GM23338 (cell line): ENCODE data around the gene CLHC1. TPM values are rescaled to one million over a fixed set of nuclear protein-coding genes. Genes with fewer than 3 reads are reported as not detected.

Experiments used
- ATAC-seq: fragments of 200-7000 bp; cut with Tn5 transposase; 3 replicates; pipeline ENCODE4 v1.9.1; 2020
- DNase-seq: peaks from one replicate; pipeline ENCODE4 v3.0.0-alpha.2; 2015; ENCODE audit warnings: low spot score
- H2AFZ ChIP-seq: fragments of 200-600 bp; sonication (generic); 2 replicates; pipeline ENCODE4 v1.8.0; 2016; ENCODE audit warnings: antibody characterized with exemption, mild to moderate bottlenecking, moderate library complexity
- H3F3A ChIP-seq: fragments of 200-600 bp; sonication (generic); replicated peaks from 2 replicates; pipeline ENCODE4 v1.8.0; 2017; ENCODE audit warnings: antibody characterized with exemption, mixed run types, low read depth
- H3K27ac ChIP-seq: fragments of 200-600 bp; sonication (generic); 2 replicates; pipeline ENCODE4 v1.6.1; 2016; ENCODE audit warnings: low read depth
- H3K27me3 ChIP-seq: fragments of 200-600 bp; sonication (generic); 2 replicates; pipeline ENCODE4 v1.8.0; 2016; ENCODE audit warnings: mild to moderate bottlenecking, mixed run types, moderate library complexity; ENCODE audit not compliant: insufficient read depth
- H3K36me3 ChIP-seq: fragments of 200-600 bp; sonication (generic); 2 replicates; pipeline ENCODE4 v1.8.0; 2016; ENCODE audit warnings: mild to moderate bottlenecking; ENCODE audit not compliant: insufficient read depth
- H3K4me1 ChIP-seq: fragments of 200-600 bp; sonication (generic); 2 replicates; pipeline ENCODE4 v1.8.0; 2016; ENCODE audit warnings: mild to moderate bottlenecking, moderate library complexity; ENCODE audit not compliant: insufficient read depth
- H3K4me2 ChIP-seq: fragments of 200-600 bp; sonication (generic); 2 replicates; pipeline ENCODE4 v1.7.1; 2017; ENCODE audit warnings: mixed run types
- H3K4me3 ChIP-seq: fragments of 200-600 bp; sonication (generic); 2 replicates; pipeline ENCODE4 v1.6.1; 2016; ENCODE audit warnings: mixed run types
- H3K79me2 ChIP-seq: fragments of 200-600 bp; sonication (generic); replicated peaks from 2 replicates; pipeline ENCODE4 v1.8.0; 2017; ENCODE audit warnings: mild to moderate bottlenecking; ENCODE audit not compliant: insufficient read depth
- H3K9me2 ChIP-seq: fragments of 200-600 bp; sonication (generic); 2 replicates; pipeline ENCODE4 v1.8.0; 2017; ENCODE audit not compliant: insufficient read depth
- H4K20me1 ChIP-seq: fragments of 200-600 bp; sonication (generic); replicated peaks from 2 replicates; pipeline ENCODE4 v1.8.0; 2017; ENCODE audit warnings: mild to moderate bottlenecking; ENCODE audit not compliant: insufficient read depth
- H3K27ac Mint-ChIP-seq: 2 replicates; pipeline ENCODE4 v1.8.0; 2020; ENCODE audit warnings: inconsistent platforms, mild to moderate bottlenecking, moderate library complexity, mixed read lengths
- H3K27me3 Mint-ChIP-seq: 3 replicates; pipeline ENCODE4 v1.8.0; 2022; ENCODE audit warnings: low read depth, mild to moderate bottlenecking, moderate library complexity, mixed read lengths, inconsistent platforms; ENCODE audit not compliant: insufficient read depth, poor library complexity
- H3K36me3 Mint-ChIP-seq: 3 replicates; pipeline ENCODE4 v1.8.0; 2021; ENCODE audit warnings: low read depth, mild to moderate bottlenecking, inconsistent platforms, moderate library complexity, mixed read lengths
- H3K4me1 Mint-ChIP-seq: 3 replicates; pipeline ENCODE4 v1.8.0; 2020; ENCODE audit warnings: mild to moderate bottlenecking, inconsistent platforms, mixed read lengths
- H3K4me3 Mint-ChIP-seq: 3 replicates; pipeline ENCODE4 v1.8.0; 2021; ENCODE audit warnings: moderate library complexity, mild to moderate bottlenecking, inconsistent platforms, mixed read lengths
- H3K9me3 Mint-ChIP-seq: 3 replicates; pipeline ENCODE4 v1.8.0; 2020; ENCODE audit warnings: moderate library complexity, mild to moderate bottlenecking, inconsistent platforms, mixed read lengths
- ETS1 ChIP-seq: IDR thresholded peaks from 2 replicates; pipeline ENCODE4 v1.6.1; 2016; ENCODE audit warnings: antibody characterized with exemption
- EZH2phosphoT487 ChIP-seq: fragments of 200-600 bp; sonication (generic); IDR thresholded peaks from one replicate; pipeline ENCODE4 v1.8.1; 2018; ENCODE audit warnings: antibody characterized with exemption; ENCODE audit not compliant: unreplicated experiment
- JUNB ChIP-seq: IDR thresholded peaks from one replicate; pipeline ENCODE4 v1.6.1; 2016; ENCODE audit warnings: antibody characterized with exemption; ENCODE audit not compliant: unreplicated experiment
- NANOG ChIP-seq: IDR thresholded peaks from 2 replicates; pipeline ENCODE4 v1.6.1; 2016; ENCODE audit warnings: antibody characterized with exemption, borderline replicate concordance
- POLR2AphosphoS5 ChIP-seq: IDR thresholded peaks from 2 replicates; pipeline ENCODE4 v1.6.1; 2016; ENCODE audit warnings: antibody characterized with exemption, low read depth
- STAT1 ChIP-seq: IDR thresholded peaks from one replicate; pipeline ENCODE4 v1.6.1; 2016; ENCODE audit warnings: antibody characterized with exemption; ENCODE audit not compliant: unreplicated experiment
- ZNF331 ChIP-seq: fragments of 250-450 bp; sonication (Bioruptor Pico); IDR thresholded peaks from 2 replicates; pipeline ENCODE4 v1.5.0; 2020; ENCODE audit warnings: low read depth, mild to moderate bottlenecking, moderate library complexity
- ZNF462 ChIP-seq: fragments of 250-450 bp; sonication (Bioruptor Pico); IDR thresholded peaks from 2 replicates; pipeline ENCODE4 v1.5.0; 2020; ENCODE audit warnings: mild to moderate bottlenecking, moderate library complexity
- polyA plus RNA-seq: library from polyadenylated mRNA; unstranded; fragments of >200 nt; fragmentation: Nextera tagmentation; extraction: Ambion mirVana; gene quantifications from 2 replicates; pipeline ENCODE4 v1.2.1, GENCODE V29; 2016
- total RNA-seq: library from RNA; depleted of rRNA; stranded (reverse); fragments of >200 nt; shearing (Covaris generic); gene quantifications from 2 replicates; pipeline ENCODE4 v1.2.3, GENCODE V29; 2014

CLHC1 gene
- total and polyA plus RNA-seq, 2 experiments from 2014 or later = 3.1 to 5.0 TPM

GRCh38 chr2:55233658-55233940 is 1.5 kb upstream of the CLHC1 start (continued):
- no peak for TF ChIP-seq ZNF462 (CRISPR knock-in tag)
- no peak for TF ChIP-seq NANOG
- no peak for TF ChIP-seq ETS1

GRCh38 chr2:55232863-55233657 is 967 bp upstream of the CLHC1 start:
- Histone ChIP-seq H3K27me3 (no peaks in the 10 kb centered on the region), H3K79me2 (peaks cover 47% of the 10 kb centered on the region), H3K27ac (peak overlapping the region; percentile 79), H3K4me3 (peak overlapping the region; percentile 90), H3K9me2 (0 out of 2 replicates have a peak, but pooled peaks cover 6% of the 10 kb centered on the region), H3F3A (peaks cover 39% of the 10 kb centered on the region), H2AFZ (no peak overlapping the region), H3K4me1 (peaks cover 18% of the 10 kb centered on the region), H3K36me3 (peaks cover 38% of the 10 kb centered on the region), H3K4me2 (peak overlapping the region; percentile 94), H4K20me1 (peaks cover 16% of the 10 kb centered on the region; the same call in 1 of the 2 replicates)
- DNase-seq (no peak), ATAC-seq (no peak; the same call in 2 of the 3 replicates)
- H3K36me3 Mint-ChIP-seq = peaks cover 51% of the 10 kb centered on the region
- peak overlapping the region; percentile 99 for H3K27ac Mint-ChIP-seq
- no peaks in the 10 kb centered on the region; the same call in 2 of the 3 replicates for H3K9me3 Mint-ChIP-seq
- H3K27me3 Mint-ChIP-seq = peaks cover 35% of the 10 kb centered on the region
- peak overlapping the region; percentile 94 for H3K4me3 Mint-ChIP-seq
- H3K4me1 Mint-ChIP-seq = peaks cover 18% of the 10 kb centered on the region
- TF ChIP-seq EZH2phosphoT487 (no peak), JUNB (no peak), ZNF331 (CRISPR knock-in tag) (no peak), ZNF462 (CRISPR knock-in tag) (no peak), POLR2AphosphoS5 (no peak), STAT1 (no peak)
